ENCODE measurements around the gene EPHA2. TPM values are rescaled to one million over a fixed set of nuclear protein-coding genes. Genes with fewer than 3 reads are reported as not detected.
A peak's percentile ranks its signal among the peaks of the same experiment; 100 is the strongest.

EPHA2 gene
- total RNA-seq, 1 donor from 2014 or later: 146 TPM

GRCh38 chr1:16134066-16134801 is 21.6 kb downstream of the EPHA2 start:
- ATAC-seq: no peak

GRCh38 chr1:16133007-16133961 is 22.6 kb downstream of the EPHA2 start:
- peak; percentile 8 for ATAC-seq

DNA sequence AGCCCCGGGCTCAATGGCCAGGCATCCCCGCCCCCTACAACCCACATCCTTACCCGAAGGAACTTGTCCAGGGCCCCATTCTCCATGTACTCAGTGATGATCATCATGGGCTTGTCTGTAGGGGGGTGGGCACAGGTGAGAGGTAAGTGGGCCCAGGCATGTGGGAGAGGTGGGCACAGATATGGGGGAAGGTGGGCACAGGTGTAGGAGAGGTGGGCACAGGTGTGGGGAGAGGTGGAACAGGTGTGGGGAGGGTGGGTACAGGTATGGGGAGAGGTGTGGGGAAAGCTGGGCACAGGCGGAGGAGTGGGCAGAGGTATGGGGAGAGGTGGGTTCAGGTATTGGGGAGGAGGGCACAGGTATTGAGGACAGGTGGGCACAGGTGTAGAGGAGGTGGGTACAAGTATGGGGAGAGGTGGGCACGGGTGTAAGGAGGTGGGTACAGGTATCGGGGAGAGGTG is 23.5 kb downstream of the EPHA2 start:
- ATAC-seq: no peak

- peak; percentile 1 for ATAC-seq
Observed at GRCh38 chr1:16131636-16132324, 24.1 kb downstream of the EPHA2 start.

DNA sequence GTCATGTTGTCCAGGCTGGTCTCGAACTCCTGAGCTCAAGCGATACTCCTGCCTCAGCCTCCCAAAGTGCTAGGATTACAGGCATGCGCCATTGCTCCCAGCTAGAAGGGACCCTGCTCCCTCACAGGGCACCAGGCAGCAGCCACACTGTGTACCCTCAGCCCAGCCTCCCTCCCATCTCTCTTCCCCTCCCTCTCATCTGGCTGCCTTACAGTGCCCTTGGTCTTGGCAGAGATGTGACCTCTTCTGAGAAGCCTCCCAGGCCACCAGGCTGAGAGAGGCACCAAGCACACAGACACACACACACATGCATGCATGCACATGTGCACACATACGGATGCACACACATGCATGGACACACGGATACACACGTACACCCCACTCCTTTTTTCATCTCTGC is 25.0 kb downstream of the EPHA2 start:
- no peak for ATAC-seq

- no peak for ATAC-seq
Observed at GRCh38 chr1:16129921-16130543, 25.8 kb downstream of the EPHA2 start.

DNA sequence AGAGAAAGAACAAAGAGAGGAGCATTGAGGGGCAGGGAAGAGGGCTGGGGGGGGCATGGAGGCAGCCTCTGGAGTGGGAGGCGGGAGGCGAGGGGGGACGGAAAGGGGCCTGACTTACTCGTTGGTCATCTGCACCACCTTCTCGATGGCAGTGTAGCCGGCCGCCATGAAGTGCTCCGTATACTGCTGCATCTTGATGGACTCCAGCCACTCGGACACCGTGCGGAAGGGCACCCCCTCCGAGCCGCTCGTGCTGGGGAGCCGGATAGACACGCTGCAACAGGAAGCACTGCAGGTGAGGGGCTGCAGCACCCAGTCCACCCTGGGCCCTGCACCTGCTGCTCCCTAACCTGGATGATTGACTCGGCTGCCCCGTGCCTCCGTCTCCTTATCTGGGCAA is 26.6 kb downstream of the EPHA2 start:
- ATAC-seq: no peak

DNA sequence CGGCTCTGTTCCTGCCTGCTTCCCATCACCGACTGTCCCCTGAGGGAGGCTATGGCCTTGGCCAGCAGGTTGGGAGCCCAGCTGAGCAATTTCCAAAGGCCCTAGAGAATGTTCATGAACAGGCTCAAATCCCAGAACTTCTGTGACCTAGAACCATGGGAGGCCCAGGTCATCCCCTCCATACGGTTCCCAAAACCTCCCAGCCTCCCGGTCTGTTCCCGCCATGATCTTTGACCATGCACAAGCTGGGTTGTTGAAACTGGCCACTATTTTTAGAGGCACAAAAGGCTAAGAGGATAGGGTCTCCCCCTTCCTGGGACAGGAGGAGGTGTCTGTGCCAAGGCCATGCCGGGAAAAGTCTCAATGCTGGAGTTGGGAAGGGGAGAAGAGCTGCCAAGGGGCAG is 27.5 kb downstream of the EPHA2 start:
- no peak for ATAC-seq

- ATAC-seq: no peak
Observed at GRCh38 chr1:16127676-16128337, 28.1 kb downstream of the EPHA2 start.

DNA sequence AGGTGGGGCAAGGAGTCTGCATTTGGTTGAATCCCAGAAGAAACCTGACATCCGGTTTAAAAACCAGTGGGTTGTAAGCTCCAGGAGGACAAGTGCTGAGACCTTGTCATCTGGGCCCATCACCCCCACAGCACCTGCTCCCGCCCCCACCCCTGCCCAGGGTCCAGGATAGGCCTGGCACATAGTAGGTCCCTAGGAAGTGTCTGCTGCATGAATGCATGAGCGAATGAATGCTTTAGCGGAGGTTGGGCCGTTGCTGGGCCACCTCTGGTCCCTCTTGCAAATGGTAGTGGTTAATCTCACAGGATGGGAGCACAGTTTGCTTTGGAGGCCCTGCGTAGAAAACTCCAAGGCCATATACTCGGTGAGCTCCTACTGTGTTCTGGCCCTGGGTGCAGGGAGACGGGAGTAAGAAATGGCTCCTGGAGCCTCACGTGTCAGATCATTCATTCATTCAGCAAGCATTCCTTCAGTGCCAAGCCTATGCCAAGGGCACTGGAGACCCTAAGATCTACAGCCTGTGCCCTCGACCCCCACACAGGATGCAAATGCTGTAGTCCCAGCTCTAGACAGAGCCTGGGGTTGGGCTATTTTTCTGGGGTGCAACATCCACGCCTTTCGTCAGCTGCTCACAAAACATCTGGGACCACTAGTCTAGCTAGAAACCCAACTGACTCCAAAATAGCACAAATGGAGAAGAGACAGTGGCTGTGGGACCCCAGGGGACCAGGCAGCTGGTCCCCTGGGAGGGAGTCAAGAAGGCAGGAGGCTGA is 28.9 kb downstream of the EPHA2 start:
- ATAC-seq: no peak

DNA sequence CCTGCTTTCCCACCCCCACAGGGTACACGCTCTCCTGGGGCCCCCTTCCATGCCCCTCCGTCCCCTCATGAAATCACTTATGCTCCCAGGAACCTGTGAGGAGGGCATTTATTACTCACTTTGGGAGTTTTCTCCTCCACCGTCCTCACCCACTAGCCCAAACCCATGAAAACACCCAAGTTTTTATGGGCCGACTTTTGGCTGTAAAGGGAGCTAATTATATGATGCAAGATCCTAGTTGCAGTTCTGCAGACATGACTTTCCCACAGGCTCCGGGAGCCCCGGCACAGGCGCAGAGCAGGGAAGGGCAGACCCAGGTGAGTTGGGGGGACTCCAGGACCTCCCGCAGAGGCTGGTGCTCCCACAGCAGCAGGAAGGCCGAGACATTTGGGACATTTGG is 29.7 kb downstream of the EPHA2 start:
- no peak for ATAC-seq

DNA sequence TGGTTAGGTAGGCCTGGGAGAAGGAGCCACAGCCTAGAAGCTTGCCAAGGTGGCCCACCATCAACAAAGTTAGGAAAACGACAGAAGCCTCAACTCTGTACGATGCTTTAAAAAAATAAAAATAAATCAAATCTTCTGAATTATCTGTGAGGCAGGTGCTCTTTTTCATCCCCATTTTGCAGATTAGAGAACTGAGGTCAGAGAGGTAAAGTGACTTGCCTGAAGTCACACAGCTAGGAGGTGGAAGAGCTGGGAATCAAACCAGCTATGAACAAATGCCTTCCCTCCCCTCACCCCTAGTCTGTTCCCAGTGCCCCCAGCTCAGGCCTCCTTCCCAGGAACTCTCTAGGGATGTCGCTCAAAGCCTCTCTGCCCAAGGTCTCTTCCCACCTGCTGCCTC is 30.4 kb downstream of the EPHA2 start:
- ATAC-seq: no peak

GRCh38 chr1:16125088-16125470 is 30.8 kb downstream of the EPHA2 start:
- ATAC-seq: no peak

DNA sequence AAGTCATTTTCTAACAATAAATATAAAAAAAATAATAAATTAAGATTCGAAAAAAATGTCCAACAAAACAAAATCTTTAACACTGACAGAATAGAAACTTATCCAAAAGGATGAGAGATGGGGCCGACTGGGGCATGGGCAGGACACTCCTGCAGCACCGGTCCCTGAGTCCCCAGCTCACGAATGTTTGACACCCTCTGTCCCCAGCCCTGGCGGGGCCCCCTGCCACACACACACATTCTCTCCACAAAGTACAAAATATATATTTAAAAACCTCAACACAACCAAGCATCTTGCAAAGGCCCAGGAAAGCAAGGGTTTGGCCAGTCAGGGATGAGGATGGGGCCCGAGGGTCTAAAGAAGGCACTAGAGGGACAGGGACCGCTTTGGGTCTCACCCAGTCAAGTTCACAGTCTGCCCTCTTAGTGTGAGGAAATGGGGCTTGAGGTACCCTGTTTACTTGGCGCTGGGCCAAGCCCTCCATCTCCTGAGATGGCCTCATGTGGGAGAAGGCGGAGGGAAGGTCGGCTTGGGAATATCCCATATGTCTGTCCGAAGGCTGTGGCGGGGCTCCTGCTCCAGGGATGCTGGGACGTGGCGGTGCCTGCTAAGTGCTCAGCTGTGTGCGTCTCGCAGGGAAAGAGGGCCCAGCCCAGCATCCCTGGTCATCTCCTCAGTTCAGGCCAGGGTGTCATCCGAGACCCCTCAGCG is 31.3 kb downstream of the EPHA2 start:
- no peak for ATAC-seq

DNA sequence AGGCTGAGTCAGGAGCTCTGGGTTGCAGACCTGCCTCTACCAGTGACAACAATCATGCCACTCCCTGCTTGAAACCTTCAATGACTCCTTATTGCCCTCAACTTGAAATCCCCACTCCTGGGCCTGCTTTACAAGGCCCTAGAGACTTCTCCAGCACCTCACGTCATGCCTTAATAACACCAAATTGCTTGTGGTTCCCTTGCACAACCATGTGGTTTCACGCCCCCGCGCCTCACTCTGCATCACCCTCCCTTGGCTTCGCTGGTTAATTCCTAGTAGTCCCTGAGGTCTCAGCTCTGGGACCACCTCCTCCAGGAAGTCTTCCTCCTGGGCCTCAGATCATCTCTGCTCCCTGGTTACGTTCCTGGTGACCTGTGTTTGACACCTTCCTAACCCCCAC is 33.0 kb downstream of the EPHA2 start:
- ATAC-seq: peak; percentile 65

- peak; percentile 30 for ATAC-seq
Observed at GRCh38 chr1:16122350-16122881, 33.5 kb downstream of the EPHA2 start.

GRCh38 chr1:16120940-16121410 is 34.9 kb downstream of the EPHA2 start:
- ATAC-seq: no peak

DNA sequence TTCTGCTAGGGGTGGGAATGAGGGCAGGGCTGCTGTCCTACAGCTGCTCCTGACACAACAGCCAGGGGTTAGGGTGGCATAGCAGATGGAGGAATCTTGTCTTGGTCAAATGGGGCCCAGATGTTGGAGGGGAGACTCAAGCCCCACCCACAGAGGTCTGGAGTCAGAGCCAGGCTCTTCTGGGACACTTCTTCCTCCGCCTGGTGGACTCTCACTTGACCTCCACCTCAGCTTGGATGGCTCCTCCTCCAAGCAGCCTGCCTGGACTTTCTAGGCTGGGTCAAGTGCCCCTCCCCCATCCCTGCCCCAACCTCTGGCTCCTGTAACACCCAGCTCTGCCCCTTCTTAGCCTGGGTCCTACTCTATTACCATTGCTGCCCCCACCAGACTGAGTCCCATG is 35.5 kb downstream of the EPHA2 start:
- peak; percentile 2 for ATAC-seq

GRCh38 chr1:16119926-16120325 is 35.9 kb downstream of the EPHA2 start:
- no peak for ATAC-seq

DNA sequence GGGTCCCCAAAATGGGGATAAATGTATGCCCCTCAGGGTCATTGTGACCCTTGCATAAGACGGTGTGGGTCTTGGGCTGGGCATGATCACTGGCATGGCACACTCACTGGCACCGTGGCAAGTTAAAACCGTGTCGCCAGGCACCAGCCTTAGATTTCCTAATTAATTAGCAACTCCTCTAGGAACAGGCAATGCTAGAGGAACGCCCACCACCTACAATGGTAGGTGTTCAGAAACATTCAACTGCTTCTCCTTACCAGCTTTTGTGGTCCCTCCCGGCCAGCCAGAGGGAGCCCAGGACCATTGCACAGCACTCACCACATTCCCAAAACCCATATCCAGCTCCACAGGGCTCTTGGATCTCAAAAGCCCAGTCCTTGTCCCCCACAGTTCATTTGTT is 36.4 kb downstream of the EPHA2 start:
- no peak for ATAC-seq
